ENCODE measurements around the gene FGFBP2.

- TF ChIP-seq ZNF132 (tag by site-specific recombination; IDR thresholded peaks at IDR 0.05; ENCODE audit: borderline replicate concordance) (no peak), ZSCAN30 (tag by site-specific recombination; IDR thresholded peaks at IDR 0.05) (no peak), ZNF792 (tag by site-specific recombination; IDR thresholded peaks at IDR 0.05) (no peak), ZNF174 (tag by site-specific recombination; IDR thresholded peaks at IDR 0.05) (no peak), ZNF600 (tag by site-specific recombination; IDR thresholded peaks at IDR 0.05) (no peak), HOXA7 (CRISPR knock-in tag; IDR thresholded peaks at IDR 0.05; ENCODE audit: borderline replicate concordance) (no peak), ZNF654 (tag by site-specific recombination; IDR thresholded peaks at IDR 0.05; ENCODE audit: low read depth) (no peak), SETDB1 (IDR thresholded peaks at IDR 0.05; ENCODE audit: insufficient read length, low read length) (no peak), PRDM1 (tag by site-specific recombination; IDR thresholded peaks at IDR 0.05) (no peak)
- TF ChIP-seq, protein P1, sequence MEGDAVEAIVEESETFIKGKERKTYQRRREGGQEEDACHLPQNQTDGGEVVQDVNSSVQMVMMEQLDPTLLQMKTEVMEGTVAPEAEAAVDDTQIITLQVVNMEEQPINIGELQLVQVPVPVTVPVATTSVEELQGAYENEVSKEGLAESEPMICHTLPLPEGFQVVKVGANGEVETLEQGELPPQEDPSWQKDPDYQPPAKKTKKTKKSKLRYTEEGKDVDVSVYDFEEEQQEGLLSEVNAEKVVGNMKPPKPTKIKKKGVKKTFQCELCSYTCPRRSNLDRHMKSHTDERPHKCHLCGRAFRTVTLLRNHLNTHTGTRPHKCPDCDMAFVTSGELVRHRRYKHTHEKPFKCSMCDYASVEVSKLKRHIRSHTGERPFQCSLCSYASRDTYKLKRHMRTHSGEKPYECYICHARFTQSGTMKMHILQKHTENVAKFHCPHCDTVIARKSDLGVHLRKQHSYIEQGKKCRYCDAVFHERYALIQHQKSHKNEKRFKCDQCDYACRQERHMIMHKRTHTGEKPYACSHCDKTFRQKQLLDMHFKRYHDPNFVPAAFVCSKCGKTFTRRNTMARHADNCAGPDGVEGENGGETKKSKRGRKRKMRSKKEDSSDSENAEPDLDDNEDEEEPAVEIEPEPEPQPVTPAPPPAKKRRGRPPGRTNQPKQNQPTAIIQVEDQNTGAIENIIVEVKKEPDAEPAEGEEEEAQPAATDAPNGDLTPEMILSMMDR (tag by site-specific recombination; IDR thresholded peaks at IDR 0.05) = no peak
- TF ChIP-seq, protein P2, sequence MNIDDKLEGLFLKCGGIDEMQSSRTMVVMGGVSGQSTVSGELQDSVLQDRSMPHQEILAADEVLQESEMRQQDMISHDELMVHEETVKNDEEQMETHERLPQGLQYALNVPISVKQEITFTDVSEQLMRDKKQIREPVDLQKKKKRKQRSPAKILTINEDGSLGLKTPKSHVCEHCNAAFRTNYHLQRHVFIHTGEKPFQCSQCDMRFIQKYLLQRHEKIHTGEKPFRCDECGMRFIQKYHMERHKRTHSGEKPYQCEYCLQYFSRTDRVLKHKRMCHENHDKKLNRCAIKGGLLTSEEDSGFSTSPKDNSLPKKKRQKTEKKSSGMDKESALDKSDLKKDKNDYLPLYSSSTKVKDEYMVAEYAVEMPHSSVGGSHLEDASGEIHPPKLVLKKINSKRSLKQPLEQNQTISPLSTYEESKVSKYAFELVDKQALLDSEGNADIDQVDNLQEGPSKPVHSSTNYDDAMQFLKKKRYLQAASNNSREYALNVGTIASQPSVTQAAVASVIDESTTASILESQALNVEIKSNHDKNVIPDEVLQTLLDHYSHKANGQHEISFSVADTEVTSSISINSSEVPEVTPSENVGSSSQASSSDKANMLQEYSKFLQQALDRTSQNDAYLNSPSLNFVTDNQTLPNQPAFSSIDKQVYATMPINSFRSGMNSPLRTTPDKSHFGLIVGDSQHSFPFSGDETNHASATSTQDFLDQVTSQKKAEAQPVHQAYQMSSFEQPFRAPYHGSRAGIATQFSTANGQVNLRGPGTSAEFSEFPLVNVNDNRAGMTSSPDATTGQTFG (tag by site-specific recombination; IDR thresholded peaks at IDR 0.05; ENCODE audit: borderline replicate concordance) = no peak
- TF ChIP-seq, protein P3, sequence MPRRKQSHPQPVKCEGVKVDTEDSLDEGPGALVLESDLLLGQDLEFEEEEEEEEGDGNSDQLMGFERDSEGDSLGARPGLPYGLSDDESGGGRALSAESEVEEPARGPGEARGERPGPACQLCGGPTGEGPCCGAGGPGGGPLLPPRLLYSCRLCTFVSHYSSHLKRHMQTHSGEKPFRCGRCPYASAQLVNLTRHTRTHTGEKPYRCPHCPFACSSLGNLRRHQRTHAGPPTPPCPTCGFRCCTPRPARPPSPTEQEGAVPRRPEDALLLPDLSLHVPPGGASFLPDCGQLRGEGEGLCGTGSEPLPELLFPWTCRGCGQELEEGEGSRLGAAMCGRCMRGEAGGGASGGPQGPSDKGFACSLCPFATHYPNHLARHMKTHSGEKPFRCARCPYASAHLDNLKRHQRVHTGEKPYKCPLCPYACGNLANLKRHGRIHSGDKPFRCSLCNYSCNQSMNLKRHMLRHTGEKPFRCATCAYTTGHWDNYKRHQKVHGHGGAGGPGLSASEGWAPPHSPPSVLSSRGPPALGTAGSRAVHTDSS (tag by site-specific recombination; IDR thresholded peaks at IDR 0.05) = no peak
- TF ChIP-seq, protein P4, sequence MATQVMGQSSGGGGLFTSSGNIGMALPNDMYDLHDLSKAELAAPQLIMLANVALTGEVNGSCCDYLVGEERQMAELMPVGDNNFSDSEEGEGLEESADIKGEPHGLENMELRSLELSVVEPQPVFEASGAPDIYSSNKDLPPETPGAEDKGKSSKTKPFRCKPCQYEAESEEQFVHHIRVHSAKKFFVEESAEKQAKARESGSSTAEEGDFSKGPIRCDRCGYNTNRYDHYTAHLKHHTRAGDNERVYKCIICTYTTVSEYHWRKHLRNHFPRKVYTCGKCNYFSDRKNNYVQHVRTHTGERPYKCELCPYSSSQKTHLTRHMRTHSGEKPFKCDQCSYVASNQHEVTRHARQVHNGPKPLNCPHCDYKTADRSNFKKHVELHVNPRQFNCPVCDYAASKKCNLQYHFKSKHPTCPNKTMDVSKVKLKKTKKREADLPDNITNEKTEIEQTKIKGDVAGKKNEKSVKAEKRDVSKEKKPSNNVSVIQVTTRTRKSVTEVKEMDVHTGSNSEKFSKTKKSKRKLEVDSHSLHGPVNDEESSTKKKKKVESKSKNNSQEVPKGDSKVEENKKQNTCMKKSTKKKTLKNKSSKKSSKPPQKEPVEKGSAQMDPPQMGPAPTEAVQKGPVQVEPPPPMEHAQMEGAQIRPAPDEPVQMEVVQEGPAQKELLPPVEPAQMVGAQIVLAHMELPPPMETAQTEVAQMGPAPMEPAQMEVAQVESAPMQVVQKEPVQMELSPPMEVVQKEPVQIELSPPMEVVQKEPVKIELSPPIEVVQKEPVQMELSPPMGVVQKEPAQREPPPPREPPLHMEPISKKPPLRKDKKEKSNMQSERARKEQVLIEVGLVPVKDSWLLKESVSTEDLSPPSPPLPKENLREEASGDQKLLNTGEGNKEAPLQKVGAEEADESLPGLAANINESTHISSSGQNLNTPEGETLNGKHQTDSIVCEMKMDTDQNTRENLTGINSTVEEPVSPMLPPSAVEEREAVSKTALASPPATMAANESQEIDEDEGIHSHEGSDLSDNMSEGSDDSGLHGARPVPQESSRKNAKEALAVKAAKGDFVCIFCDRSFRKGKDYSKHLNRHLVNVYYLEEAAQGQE (tag by site-specific recombination; IDR thresholded peaks at IDR 0.05) = no peak
Measured at GRCh38 chr4:15968551-15969300, 5.8 kb upstream of the FGFBP2 start.
